HepG2 (cell line): ENCODE results near the gene CPLANE2. TPM values are rescaled to one million over a fixed set of nuclear protein-coding genes. Genes with fewer than 3 reads are reported as not detected.
A peak's percentile ranks its signal among the peaks of the same experiment; 100 is the strongest.

Source experiments
- FOXA3 ChIP-seq: IDR thresholded peaks from 2 replicates; pipeline ENCODE4 v1.6.1; 2016; ENCODE audit warnings: missing genetic modification reagents, missing compliant biosample characterization
- HNF4G ChIP-seq, 2 experiments: sonication (generic) in 1 of 2; formaldehyde crosslinking in 1 of 2; IDR thresholded peaks; 2 replicates each; pipeline versions ENCODE4 v1.4.0 to v1.6.1; 2011 to 2020; ENCODE audit warnings: borderline replicate concordance in 2 of 2, low read depth in 2 of 2, mild to moderate bottlenecking in 2 of 2, low read length in 1 of 2, missing genetic modification reagents in 1 of 2, moderate library complexity in 1 of 2
- HNRNPH1 ChIP-seq: fragments of 200-400 bp; formaldehyde crosslinking; optimal IDR thresholded peaks from 2 replicates; pipeline ENCODE3; 2017; ENCODE audit warnings: mild to moderate bottlenecking, low read depth, low read length
- POLR2AphosphoS5 ChIP-seq: IDR thresholded peaks from 2 replicates; pipeline ENCODE4 v1.6.1; 2012; ENCODE audit warnings: low read depth, low read length
- SNAPC2 ChIP-seq: sonication (generic); formaldehyde crosslinking; IDR thresholded peaks from 2 replicates; pipeline ENCODE4 v1.8.1; 2022; ENCODE audit warnings: mild to moderate bottlenecking, missing genetic modification reagents
- ZNF121 ChIP-seq: sonication (generic); formaldehyde crosslinking; IDR thresholded peaks from 2 replicates; pipeline ENCODE4 v1.5.0; 2020; ENCODE audit warnings: mild to moderate bottlenecking, missing genetic modification reagents
- ZNF225 ChIP-seq: sonication (generic); formaldehyde crosslinking; IDR thresholded peaks from 2 replicates; pipeline ENCODE4 v1.4.0; 2020; ENCODE audit warnings: mild to moderate bottlenecking, missing genetic modification reagents
- ZNF282 ChIP-seq: fragments of 450-650 bp; IDR thresholded peaks from 2 replicates; pipeline ENCODE4 v1.6.1; 2018; ENCODE audit not compliant: partially characterized antibody
- ZNF335 ChIP-seq: sonication (generic); formaldehyde crosslinking; IDR thresholded peaks from 2 replicates; pipeline ENCODE4 v1.4.0; 2020; ENCODE audit warnings: missing genetic modification reagents
- ZNF546 ChIP-seq: sonication (generic); formaldehyde crosslinking; conservative IDR thresholded peaks from 2 replicates; pipeline ENCODE4 v1.8.1; 2023; ENCODE audit warnings: mild to moderate bottlenecking, missing genetic modification reagents
- ZNF558 ChIP-seq: sonication (generic); formaldehyde crosslinking; IDR thresholded peaks from 2 replicates; pipeline ENCODE4 v1.9.0; 2022; ENCODE audit warnings: mild to moderate bottlenecking, missing genetic modification reagents, borderline replicate concordance
- polyA plus RNA-seq, 8 experiments: library from polyadenylated mRNA; depleted of rRNA in 3 of 8; stranded (reverse) in 7 of 8; unstranded in 1 of 8; fragments of >200 nt; fragmentation: Illumina TruSeq in 4 of 8; extraction: Trizol in 4 of 8; gene quantifications; 2 replicates each; pipeline versions ENCODE4 v1.2.1 to v1.2.3, GENCODE V29; 2011 to 2016; ENCODE audit warnings: low read depth in 4 of 8, missing spikeins in 1 of 8, mixed read lengths in 1 of 8; ENCODE audit not compliant: insufficient read depth in 1 of 8
- total RNA-seq, 5 experiments: library from RNA; depleted of rRNA; stranded (reverse); fragments of >200 nt; fragmentation: Illumina TruSeq; extraction: Trizol; gene quantifications; 2 replicates each; pipeline ENCODE4 v1.2.3, GENCODE V29; 2016; ENCODE audit warnings: low read depth in 1 of 5
- TF ChIP-seq, protein P1 (sequence below): sonication (generic); formaldehyde crosslinking; IDR thresholded peaks from 2 replicates; pipeline ENCODE4 v1.4.0; 2020; ENCODE audit warnings: missing genetic modification reagents, mild to moderate bottlenecking, borderline replicate concordance
- TF ChIP-seq, protein P2 (sequence below): sonication (generic); formaldehyde crosslinking; IDR thresholded peaks from 2 replicates; pipeline ENCODE4 v1.4.0; 2020; ENCODE audit warnings: missing genetic modification reagents
- TF ChIP-seq, protein P3 (sequence below): sonication (generic); formaldehyde crosslinking; IDR thresholded peaks from 2 replicates; pipeline ENCODE4 v1.8.1; 2023; ENCODE audit warnings: mild to moderate bottlenecking, missing genetic modification reagents, borderline replicate concordance
- TF ChIP-seq, protein P4 (sequence below): IDR thresholded peaks from 2 replicates; pipeline ENCODE4 v1.6.1; 2016; ENCODE audit warnings: low read depth, control low read depth
- TF ChIP-seq, protein P5 (sequence below): sonication (generic); formaldehyde crosslinking; IDR thresholded peaks from 2 replicates; pipeline ENCODE4 v1.4.0; 2020; ENCODE audit warnings: missing genetic modification reagents
- TF ChIP-seq, protein P6 (sequence below): sonication (generic); formaldehyde crosslinking; IDR thresholded peaks from 2 replicates; pipeline ENCODE4 v1.4.0; 2020; ENCODE audit warnings: missing genetic modification reagents
- TF ChIP-seq, protein P7 (sequence below): IDR thresholded peaks from 2 replicates; pipeline ENCODE4 v1.6.1; 2012; ENCODE audit warnings: inconsistent platforms

Gene CPLANE2
- total and polyA plus RNA-seq, 2 of the 13 experiments (the other 11 are each of a cell fraction or from before 2014, with no cell fraction given), result 0.29 to 1.6 TPM

DNA sequence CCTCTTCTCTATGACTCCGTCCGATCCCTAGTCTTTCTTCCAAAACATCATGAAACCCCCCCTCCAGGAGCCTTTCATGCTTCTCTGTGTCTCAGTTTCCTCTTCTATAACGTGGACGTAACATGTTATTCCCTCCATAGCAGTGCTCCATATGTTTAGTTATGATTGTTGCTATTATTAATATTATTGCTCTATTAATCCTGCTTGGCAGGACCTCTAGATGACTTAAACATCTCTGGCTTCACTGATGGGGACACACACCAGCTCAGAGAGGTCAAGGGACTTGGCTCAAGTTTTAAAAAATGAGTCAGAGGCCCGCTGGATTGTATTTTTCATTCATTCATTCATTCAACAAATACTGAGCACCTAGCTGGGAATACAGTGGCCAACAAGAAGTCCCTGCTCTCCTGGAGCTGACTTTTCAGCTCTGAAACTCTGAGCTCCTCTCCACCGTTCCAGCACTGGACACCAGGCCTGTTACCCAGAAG, 404 bp upstream of the CPLANE2 start (continued):
- TF ChIP-seq HNF4G (IDR thresholded peaks at IDR 0.05; ENCODE audit: borderline replicate concordance, low read depth, low read length) (no peak), HNF4G (CRISPR knock-in tag; IDR thresholded peaks at IDR 0.05; ENCODE audit: borderline replicate concordance, low read depth) (no peak), ZNF546 (CRISPR knock-in tag) (no peak), FOXA3 (CRISPR knock-in tag) (0 out of 2 replicates have a peak, but pooled peaks have one; percentile 2), POLR2AphosphoS5 (no peak), ZNF121 (CRISPR knock-in tag) (no peak), ZNF335 (no peak), HNRNPH1 (no peak), ZNF558 (CRISPR knock-in tag) (0 out of 2 replicates have a peak, but pooled peaks have one; percentile 39), ZNF282 (no peak), SNAPC2 (CRISPR knock-in tag) (0 out of 2 replicates have a peak, but pooled peaks have one; percentile 11), ZNF225 (no peak)
- TF ChIP-seq, protein P1, sequence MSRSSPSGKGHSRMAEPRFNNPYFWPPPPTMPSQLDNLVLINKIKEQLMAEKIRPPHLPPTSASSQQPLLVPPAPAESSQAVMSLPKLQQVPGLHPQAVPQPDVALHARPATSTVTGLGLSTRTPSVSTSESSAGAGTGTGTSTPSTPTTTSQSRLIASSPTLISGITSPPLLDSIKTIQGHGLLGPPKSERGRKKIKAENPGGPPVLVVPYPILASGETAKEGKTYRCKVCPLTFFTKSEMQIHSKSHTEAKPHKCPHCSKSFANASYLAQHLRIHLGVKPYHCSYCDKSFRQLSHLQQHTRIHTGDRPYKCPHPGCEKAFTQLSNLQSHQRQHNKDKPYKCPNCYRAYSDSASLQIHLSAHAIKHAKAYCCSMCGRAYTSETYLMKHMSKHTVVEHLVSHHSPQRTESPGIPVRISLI, result no peak
- TF ChIP-seq, protein P2, sequence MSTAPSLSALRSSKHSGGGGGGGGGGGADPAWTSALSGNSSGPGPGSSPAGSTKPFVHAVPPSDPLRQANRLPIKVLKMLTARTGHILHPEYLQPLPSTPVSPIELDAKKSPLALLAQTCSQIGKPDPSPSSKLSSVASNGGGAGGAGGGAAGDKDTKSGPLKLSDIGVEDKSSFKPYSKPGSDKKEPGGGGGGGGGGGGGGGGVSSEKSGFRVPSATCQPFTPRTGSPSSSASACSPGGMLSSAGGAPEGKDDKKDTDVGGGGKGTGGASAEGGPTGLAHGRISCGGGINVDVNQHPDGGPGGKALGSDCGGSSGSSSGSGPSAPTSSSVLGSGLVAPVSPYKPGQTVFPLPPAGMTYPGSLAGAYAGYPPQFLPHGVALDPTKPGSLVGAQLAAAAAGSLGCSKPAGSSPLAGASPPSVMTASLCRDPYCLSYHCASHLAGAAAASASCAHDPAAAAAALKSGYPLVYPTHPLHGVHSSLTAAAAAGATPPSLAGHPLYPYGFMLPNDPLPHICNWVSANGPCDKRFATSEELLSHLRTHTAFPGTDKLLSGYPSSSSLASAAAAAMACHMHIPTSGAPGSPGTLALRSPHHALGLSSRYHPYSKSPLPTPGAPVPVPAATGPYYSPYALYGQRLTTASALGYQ (CRISPR knock-in tag), result no peak
- TF ChIP-seq, protein P3, sequence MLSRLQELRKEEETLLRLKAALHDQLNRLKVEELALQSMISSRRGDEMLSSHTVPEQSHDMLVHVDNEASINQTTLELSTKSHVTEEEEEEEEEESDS (CRISPR knock-in tag), result 0 out of 2 replicates have a peak, but pooled peaks have one; percentile 55
- TF ChIP-seq, protein P4, sequence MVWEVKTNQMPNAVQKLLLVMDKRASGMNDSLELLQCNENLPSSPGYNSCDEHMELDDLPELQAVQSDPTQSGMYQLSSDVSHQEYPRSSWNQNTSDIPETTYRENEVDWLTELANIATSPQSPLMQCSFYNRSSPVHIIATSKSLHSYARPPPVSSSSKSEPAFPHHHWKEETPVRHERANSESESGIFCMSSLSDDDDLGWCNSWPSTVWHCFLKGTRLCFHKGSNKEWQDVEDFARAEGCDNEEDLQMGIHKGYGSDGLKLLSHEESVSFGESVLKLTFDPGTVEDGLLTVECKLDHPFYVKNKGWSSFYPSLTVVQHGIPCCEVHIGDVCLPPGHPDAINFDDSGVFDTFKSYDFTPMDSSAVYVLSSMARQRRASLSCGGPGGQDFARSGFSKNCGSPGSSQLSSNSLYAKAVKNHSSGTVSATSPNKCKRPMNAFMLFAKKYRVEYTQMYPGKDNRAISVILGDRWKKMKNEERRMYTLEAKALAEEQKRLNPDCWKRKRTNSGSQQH (CRISPR knock-in tag), result 0 out of 2 replicates have a peak, but pooled peaks have one; percentile 18
- TF ChIP-seq, protein P5, sequence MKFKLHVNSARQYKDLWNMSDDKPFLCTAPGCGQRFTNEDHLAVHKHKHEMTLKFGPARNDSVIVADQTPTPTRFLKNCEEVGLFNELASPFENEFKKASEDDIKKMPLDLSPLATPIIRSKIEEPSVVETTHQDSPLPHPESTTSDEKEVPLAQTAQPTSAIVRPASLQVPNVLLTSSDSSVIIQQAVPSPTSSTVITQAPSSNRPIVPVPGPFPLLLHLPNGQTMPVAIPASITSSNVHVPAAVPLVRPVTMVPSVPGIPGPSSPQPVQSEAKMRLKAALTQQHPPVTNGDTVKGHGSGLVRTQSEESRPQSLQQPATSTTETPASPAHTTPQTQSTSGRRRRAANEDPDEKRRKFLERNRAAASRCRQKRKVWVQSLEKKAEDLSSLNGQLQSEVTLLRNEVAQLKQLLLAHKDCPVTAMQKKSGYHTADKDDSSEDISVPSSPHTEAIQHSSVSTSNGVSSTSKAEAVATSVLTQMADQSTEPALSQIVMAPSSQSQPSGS, result no peak
- TF ChIP-seq, protein P6, sequence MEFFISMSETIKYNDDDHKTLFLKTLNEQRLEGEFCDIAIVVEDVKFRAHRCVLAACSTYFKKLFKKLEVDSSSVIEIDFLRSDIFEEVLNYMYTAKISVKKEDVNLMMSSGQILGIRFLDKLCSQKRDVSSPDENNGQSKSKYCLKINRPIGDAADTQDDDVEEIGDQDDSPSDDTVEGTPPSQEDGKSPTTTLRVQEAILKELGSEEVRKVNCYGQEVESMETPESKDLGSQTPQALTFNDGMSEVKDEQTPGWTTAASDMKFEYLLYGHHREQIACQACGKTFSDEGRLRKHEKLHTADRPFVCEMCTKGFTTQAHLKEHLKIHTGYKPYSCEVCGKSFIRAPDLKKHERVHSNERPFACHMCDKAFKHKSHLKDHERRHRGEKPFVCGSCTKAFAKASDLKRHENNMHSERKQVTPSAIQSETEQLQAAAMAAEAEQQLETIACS (CRISPR knock-in tag), result no peak
- TF ChIP-seq, protein P7, sequence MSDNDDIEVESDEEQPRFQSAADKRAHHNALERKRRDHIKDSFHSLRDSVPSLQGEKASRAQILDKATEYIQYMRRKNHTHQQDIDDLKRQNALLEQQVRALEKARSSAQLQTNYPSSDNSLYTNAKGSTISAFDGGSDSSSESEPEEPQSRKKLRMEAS, result no peak
